ENCODE results near the gene CACNB4.

CACNB4 gene

DNA sequence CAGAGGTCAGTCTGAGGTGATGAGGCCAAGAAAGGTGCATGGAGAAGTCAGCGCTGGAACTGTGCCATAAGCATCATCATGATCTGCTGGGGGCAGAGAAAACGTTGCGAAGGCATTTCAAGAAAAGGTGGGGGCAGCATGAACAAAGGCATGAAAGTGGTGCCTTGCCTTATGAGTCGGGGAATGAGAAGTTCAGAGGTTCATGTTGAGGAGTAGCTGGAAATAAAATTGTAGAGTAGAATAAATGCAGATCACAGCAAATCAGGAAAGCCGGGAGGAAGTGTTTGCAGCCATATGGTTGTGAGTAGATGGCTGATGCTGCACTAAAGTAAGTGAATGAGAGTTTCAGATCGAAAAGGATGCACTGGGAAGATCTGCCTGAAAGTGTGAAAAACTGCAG is 198.5 kb downstream of the CACNB4 start:
- Histone ChIP-seq H3K79me2 (no peaks in the 10 kb centered on the region), H3K9me3 (ENCODE audit: control insufficient read depth, low read length) (no peaks in the 10 kb centered on the region), H3K4me3 (ENCODE audit: low read depth, low read length) (no peak overlapping the region), H3K9ac (no peak overlapping the region), H3K4me1 (no peaks in the 10 kb centered on the region), H3K36me3 (ENCODE audit: control insufficient read depth, insufficient read depth, low read length) (no peaks in the 10 kb centered on the region), H3K27me3 (ENCODE audit: control insufficient read depth, insufficient read depth, low read length) (no peaks in the 10 kb centered on the region), H2AFZ (no peak overlapping the region), H3K4me2 (ENCODE audit: low read length) (no peak overlapping the region), H3K27ac (no peak overlapping the region)
- TF ChIP-seq, protein P1, sequence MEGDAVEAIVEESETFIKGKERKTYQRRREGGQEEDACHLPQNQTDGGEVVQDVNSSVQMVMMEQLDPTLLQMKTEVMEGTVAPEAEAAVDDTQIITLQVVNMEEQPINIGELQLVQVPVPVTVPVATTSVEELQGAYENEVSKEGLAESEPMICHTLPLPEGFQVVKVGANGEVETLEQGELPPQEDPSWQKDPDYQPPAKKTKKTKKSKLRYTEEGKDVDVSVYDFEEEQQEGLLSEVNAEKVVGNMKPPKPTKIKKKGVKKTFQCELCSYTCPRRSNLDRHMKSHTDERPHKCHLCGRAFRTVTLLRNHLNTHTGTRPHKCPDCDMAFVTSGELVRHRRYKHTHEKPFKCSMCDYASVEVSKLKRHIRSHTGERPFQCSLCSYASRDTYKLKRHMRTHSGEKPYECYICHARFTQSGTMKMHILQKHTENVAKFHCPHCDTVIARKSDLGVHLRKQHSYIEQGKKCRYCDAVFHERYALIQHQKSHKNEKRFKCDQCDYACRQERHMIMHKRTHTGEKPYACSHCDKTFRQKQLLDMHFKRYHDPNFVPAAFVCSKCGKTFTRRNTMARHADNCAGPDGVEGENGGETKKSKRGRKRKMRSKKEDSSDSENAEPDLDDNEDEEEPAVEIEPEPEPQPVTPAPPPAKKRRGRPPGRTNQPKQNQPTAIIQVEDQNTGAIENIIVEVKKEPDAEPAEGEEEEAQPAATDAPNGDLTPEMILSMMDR (IDR thresholded peaks at IDR 0.05): no peak

DNA sequence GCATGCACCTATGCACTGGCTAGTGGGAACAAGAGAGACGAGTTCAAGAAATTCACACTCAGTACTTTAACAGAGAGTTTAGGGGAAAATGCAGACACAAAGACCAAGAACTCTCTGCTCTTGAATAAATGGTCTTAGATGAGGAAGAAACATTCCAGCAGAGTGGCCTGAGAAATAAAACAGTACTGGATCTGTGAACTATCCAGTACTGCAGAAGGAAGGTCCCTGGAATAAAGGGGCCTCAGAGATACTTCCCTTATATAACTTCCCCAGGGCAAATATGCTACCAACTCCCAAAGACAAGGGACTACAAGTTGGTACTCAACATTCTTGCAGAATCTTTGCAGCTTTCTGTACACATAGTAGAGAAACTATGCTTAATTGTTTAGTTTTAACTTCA is 199.7 kb downstream of the CACNB4 start:
- H3K4me1 ChIP-seq: no peaks in the 10 kb centered on the region
- H3K9ac ChIP-seq: no peak overlapping the region
- no peaks in the 10 kb centered on the region for H3K9me3 ChIP-seq (ENCODE audit: control insufficient read depth, low read length)
- H3K36me3 ChIP-seq (ENCODE audit: control insufficient read depth, insufficient read depth, low read length): no peaks in the 10 kb centered on the region
- no peaks in the 10 kb centered on the region for H3K79me2 ChIP-seq
- no peak overlapping the region for H3K27ac ChIP-seq
- H2AFZ ChIP-seq: no peak overlapping the region
- no peaks in the 10 kb centered on the region for H3K27me3 ChIP-seq (ENCODE audit: control insufficient read depth, insufficient read depth, low read length)
- no peak overlapping the region for H3K4me3 ChIP-seq (ENCODE audit: low read depth, low read length)
- no peak overlapping the region for H3K4me2 ChIP-seq (ENCODE audit: low read length)
- TF ChIP-seq, protein P1 (IDR thresholded peaks at IDR 0.05): no peak

DNA sequence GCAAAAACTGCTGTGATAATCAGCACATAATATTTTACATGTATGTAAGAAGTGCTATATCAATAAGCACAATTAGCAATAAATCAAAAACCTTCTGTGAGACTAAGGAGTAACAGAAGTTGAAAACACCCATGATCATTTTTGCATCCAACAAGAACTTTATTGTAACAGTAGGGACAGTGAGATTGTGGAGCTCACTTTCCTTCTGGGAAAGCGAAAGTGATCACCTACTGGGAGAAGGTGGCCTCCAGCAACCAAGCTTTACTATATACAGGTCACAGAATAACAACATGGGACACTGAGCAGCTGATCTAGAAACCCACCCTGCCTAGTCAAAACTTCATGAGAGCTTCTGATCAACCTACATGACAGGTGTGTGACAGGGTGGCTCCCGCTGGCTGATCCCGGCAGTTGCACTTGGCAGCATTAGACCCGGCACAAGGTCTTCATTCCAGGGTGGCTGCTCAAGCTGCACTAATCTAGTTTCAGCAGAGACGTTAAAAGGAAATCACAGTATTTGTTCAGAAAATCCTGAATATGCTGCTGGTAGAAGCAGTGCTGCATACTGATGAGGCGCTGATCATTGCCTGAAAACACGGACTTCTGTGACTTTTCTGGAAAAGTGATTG is 207.2 kb downstream of the CACNB4 start:
- Histone ChIP-seq H3K9me3 (ENCODE audit: control insufficient read depth, low read length) (no peaks in the 10 kb centered on the region), H3K36me3 (ENCODE audit: control insufficient read depth, insufficient read depth, low read length) (no peaks in the 10 kb centered on the region), H2AFZ (no peak overlapping the region), H3K4me1 (no peaks in the 10 kb centered on the region), H3K27me3 (ENCODE audit: control insufficient read depth, insufficient read depth, low read length) (no peaks in the 10 kb centered on the region), H3K79me2 (no peaks in the 10 kb centered on the region), H3K4me2 (ENCODE audit: low read length) (no peak overlapping the region), H3K27ac (no peak overlapping the region), H3K9ac (no peak overlapping the region), H3K4me3 (ENCODE audit: low read depth, low read length) (no peak overlapping the region)
- TF ChIP-seq, protein P1 (IDR thresholded peaks at IDR 0.05): no peak

DNA sequence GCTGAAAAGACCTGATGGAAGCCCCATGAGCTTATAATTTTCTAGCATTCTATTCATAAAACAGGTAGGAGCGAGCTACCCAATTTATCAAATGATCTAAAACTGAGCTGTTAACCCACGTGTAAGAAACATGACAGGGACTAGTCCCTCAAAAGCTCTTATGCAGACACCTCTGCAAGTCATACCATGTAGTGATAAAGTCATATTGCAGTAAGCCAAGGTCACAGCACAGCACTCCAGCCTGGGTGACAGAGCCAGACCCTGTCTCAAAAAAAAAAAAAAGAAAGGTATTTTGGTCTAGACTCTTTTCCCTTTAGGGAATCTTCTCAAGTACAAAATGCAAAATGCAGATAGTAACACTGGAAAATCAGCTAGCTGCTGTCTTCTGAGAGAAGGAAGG is 211.7 kb downstream of the CACNB4 start:
- Histone ChIP-seq H3K27ac (no peak overlapping the region), H3K9me3 (ENCODE audit: control insufficient read depth, low read length) (no peaks in the 10 kb centered on the region), H3K4me2 (ENCODE audit: low read length) (no peak overlapping the region), H3K4me1 (no peaks in the 10 kb centered on the region), H3K79me2 (no peaks in the 10 kb centered on the region), H3K27me3 (ENCODE audit: control insufficient read depth, insufficient read depth, low read length) (no peaks in the 10 kb centered on the region), H3K36me3 (ENCODE audit: control insufficient read depth, insufficient read depth, low read length) (no peaks in the 10 kb centered on the region), H3K4me3 (ENCODE audit: low read depth, low read length) (no peak overlapping the region), H3K9ac (no peak overlapping the region), H2AFZ (no peak overlapping the region)
- TF ChIP-seq, protein P1 (IDR thresholded peaks at IDR 0.05): no peak

DNA sequence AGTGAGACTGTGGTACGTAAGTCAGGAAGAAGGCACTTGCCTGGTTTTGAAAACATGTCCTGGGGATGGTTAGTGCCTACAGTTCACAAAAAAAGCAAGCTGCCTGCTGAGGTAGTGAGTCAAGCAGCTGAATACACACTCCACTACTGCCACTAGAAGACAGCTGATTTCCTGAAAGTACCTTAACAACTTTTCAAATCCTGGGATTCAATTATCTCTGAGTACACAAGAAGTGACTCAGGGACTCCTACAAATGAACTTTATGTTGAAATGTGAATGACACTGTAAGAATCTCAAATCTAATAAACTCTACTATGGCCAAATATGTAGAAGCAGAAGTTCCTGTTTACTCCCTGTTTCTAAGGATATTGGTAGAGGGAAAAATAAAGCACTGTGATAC is 212.6 kb downstream of the CACNB4 start:
- Histone ChIP-seq H3K27me3 (ENCODE audit: control insufficient read depth, insufficient read depth, low read length) (no peaks in the 10 kb centered on the region), H3K4me3 (ENCODE audit: low read depth, low read length) (no peak overlapping the region), H3K4me1 (no peaks in the 10 kb centered on the region), H3K9me3 (ENCODE audit: control insufficient read depth, low read length) (no peaks in the 10 kb centered on the region), H3K36me3 (ENCODE audit: control insufficient read depth, insufficient read depth, low read length) (no peaks in the 10 kb centered on the region), H2AFZ (no peak overlapping the region), H3K9ac (no peak overlapping the region), H3K79me2 (no peaks in the 10 kb centered on the region), H3K4me2 (ENCODE audit: low read length) (no peak overlapping the region), H3K27ac (no peak overlapping the region)
- TF ChIP-seq, protein P1 (IDR thresholded peaks at IDR 0.05): no peak

Data from parathyroid adenoma (tissue), 2 donors.